ENCODE data around the gene STX7.

STX7 gene

DNA sequence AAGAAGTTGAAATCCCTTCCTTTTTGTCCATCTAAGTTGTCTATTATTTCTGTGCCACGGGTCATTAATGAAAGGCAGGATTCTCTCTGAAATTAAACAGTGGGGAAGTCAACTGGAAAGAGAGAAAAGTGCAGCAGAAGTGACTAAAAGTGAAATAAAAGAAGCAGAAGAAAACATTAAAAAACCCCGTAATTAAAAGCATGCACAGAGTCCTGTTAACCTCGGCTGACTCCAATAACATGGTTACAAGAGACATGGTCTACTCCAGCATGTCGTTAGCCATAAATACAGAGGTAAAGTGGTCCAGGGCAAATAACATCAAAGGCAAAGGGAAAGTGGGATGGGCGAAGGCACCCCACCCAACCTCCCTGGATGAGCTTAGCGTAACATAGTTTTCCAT is 98.6 kb downstream of the STX7 start:
- DNase-seq (ENCODE audit: low read depth in 2 of 2, low spot score in 1 of 2): no peak

DNA sequence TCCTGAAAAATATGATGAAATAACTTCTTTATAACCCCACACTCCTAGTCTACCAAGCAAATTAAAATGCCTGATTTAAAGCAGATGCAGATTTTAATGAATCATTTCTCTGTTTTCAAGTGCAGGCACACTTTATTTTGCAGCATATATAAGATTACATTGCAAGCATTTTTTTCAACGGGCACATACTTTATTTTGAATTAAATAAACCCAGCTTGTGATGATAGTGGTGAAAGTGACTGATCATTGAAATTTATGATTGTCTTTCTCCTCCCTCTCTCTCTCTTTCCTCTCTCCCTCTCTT is 99.5 kb downstream of the STX7 start:
- no peak for DNase-seq (ENCODE audit: low read depth in 2 of 2, low spot score in 1 of 2)

DNA sequence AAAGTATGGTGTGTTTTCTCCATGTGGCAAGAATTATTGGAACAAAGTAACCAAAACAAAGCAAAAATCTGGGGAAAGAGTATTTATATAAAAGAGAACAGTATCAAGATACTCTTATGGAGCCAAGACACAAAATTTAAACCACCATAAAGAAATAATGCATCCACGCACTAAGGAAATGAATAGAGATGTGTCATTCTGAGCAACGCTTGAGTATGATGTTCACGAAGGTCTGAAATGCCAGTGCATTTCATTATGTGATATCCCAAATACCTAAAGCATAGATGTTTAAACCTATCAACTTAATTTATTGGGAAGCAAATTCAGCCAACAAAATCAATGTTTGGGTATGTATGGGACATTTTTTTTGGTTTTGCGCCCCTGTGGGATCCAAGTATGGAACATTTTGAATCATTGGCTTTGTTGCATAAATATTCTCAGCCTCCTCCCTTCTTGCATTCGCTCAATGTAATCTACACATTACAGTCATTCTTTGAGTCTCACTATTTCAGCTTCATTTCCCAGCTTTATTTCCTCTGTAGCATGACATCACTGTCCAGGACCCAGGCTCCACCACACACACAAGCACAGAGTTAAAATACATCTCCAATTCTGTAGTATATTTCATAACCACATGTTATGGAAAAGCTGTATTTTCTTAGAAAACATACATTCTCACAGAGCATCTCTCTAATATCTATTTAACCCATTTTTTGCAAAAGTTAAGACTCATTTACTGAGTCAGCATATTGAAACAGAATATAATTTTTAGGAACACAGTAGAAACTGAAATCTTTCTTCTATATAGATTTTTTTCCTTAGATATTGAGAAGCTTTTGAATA is 100.0 kb downstream of the STX7 start:
- DNase-seq (ENCODE audit: low read depth in 2 of 2, low spot score in 1 of 2): no peak

DNA sequence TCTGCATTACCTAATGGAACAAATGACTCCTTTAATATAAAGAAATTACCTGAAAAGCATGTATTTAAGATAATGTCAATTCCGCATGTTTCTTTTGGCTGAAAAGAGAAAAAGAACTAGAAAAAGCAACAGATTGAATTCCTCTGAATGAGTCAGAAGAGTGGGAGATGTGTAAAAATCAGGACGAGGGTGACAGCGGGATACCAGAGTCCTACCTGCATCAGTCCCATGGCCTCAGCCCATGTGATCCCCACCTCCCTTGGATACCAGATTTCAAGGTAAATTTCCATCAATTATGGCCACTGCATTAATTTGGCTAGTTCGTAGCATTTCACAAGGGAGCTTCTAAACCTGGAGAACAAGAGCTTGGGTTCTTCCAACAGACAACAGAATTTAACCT is 101.6 kb downstream of the STX7 start:
- no peak for DNase-seq (ENCODE audit: low read depth in 2 of 2, low spot score in 1 of 2)

DNA sequence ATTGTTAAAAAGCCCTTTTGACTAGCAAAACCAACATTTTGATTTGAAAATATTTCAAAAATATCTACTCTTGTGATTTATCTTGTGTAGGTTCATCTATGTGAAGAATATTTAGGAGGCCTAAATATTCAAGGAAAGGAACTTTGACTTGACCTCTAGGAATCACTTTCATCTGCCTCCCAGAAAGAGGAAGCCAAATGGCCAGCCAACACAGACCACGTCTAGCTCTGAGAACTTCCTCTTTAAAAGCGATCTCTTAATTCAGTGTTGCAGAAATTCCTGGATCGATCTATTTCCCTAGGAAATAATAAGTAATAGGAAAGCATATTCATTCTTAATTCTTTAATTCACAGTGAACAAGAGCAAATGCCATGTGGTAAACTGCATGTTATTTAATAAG is 102.1 kb downstream of the STX7 start:
- DNase-seq (ENCODE audit: low read depth in 2 of 2, low spot score in 1 of 2): no peak

DNA sequence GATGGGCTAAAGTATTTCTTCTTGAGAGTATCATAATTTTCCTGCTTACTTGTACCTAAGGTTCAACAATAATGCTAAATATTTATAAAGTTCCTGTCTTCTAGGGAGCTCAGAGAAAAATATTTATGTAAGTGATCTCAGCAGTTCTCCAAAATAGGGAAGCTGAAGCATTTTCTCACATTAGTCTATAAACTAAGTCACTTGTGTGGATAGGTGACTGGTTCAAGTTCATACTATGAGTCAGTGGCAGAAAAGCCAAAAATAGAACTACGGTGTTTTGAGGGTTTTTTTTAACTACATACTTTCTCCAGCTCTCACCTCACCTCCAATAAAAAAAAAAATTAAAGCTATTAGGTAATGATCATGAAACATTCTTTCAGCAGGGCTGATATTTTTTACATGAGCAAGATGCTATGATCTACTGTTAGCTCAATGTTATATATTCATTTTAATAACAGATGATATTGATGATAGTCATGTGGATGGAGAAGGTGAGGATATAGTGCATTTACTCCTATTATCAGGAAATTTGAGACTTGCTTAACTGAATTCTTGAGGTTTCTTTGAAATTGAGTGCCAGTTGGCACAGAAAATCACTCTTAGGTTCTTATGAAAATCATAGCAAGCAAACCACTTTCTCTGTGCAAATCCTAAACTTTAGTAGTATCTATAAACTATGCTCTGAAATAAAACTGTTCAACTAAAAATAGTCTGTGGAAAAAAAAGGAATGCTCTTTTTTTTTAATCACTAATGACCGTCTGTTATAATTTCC is 107.6 kb downstream of the STX7 start:
- no peak for DNase-seq (ENCODE audit: low read depth in 2 of 2, low spot score in 1 of 2)

DNA sequence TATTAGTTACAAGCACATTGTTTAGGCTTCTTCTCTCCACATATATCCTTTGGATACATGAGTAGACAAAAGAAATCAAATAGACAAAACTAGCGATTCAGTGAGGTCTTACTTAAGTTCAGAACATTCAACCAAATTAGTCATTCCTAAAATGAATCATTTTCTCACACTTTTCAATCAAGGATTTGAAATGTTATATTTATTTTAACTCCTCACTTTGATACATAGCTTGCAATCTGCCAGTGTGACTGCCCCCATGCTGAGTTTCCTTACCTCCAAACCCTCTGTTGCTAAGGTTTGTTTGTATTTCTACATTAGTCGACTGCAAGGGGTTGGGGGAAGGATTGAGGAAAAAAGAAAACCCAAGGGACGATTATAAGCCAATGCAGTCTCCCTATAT is 108.2 kb downstream of the STX7 start:
- no peak for DNase-seq (ENCODE audit: low read depth in 2 of 2, low spot score in 1 of 2)

DNA sequence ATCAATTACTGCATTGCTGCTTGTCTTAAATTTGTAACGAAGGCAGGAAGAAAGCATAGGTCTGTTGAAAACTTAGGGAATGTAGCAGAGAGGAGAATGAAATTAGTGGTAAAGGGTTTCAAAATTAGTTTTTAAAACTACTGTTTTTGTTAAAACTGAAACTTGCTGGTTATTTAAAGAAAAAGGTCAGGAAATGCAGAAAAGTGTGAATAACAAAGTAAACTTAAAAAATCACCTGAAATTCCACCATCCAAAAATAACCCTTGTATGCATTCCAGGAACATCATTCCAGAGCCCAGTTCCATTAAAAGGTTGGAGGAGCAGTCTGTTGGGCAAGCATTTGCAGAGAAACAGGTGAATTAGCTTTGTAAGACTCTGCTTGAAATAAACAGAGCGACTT is 108.6 kb downstream of the STX7 start:
- no peak for DNase-seq (ENCODE audit: low read depth in 2 of 2, low spot score in 1 of 2)

DNA sequence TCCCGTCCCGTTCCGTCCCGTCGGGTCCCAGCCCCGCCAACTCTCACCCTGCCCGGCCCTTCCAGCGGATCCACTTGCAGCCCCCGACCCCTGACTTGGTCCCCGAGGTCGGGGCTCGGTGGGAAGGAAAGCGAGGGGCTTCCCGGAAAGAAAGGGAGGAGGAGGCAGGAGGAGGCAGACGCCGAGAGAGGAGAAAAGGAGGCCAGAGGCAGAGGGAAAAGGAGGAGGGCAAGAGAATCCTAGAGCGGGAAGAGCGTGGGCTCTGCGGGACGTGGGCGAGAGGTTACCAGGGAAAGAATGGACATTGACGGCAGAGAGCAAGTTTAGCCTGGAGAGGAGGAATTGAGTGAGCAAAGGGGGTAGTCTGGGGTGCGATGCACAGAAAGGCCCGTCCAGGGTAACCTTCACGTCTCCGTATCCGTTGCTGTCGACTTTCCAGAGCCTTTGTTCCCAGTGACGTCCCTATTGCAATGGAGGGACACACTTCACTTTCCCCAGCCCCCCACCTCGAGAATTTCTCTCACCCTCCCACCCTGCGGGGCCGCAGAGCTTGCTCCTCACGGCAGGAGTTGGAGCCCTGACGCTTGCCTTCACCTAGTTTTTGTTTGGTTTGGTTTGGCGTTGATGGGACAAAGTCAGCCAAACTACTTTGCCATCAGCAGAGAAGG is 111.2 kb downstream of the STX7 start:
- DNase-seq (ENCODE audit: low read depth in 2 of 2, low spot score in 1 of 2): no peak

DNA sequence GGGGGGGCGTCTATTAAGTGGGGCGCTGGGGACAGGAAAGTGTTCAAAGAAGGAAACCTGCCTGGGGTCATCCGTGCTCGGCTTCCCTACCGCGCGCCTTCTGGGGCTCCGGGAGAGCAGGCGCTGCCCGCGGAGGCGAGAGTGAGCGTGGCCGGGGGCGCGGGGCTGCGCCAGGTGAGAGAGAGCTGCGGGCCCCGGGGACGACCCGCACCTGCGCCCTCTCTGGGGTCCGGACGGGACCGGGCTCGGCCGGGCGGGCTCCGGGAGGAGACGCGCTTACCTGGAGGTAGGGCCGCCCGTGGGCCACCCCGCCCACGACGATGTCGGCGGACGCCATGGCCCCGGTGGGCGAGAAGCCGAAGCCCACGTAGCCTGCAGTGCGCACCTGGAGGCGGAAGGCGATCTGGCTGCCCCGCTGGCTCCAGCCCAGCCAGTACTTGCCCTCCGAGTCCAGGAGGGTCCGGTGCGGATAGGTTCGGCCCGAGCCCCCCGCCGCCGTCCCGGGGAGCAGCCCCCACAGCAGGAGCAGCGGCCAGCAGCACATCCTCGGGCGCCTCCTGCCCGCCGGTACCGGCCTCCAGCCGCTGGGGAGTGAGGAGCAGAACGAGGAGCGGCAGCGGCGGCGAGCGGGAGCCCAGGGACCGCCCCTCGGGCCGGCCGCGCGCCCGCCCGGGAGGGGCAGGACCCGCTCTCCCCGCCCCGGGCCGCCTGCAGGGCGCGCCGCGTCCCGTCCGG is 111.9 kb downstream of the STX7 start, which contains the start of gene MOXD1:
MOXD1 (minus strand) TSS at position 593 of the 735 bp plus-strand sequence; CDS start at position 544, 49 bp downstream.
- DNase-seq (ENCODE audit: low read depth in 2 of 2, low spot score in 1 of 2): no peak

DNA sequence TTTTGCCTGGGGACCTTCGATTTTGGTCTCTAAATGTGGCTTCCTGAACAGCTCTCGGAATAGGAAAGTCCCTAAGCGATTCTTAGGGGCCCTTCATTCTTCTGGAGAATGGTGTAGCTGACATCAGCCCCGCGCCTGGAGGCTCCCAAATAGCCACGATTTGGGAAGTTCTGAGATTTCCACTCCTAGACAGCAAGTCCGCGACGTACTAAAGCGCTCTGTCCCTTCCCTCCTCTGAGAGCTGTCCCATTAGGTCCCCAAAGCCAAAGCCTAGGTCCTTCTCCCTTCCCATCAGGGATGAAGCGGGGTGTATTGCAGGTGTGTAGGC is 112.4 kb downstream of the STX7 start:
- no peak for DNase-seq (ENCODE audit: low read depth in 2 of 2, low spot score in 1 of 2)

DNA sequence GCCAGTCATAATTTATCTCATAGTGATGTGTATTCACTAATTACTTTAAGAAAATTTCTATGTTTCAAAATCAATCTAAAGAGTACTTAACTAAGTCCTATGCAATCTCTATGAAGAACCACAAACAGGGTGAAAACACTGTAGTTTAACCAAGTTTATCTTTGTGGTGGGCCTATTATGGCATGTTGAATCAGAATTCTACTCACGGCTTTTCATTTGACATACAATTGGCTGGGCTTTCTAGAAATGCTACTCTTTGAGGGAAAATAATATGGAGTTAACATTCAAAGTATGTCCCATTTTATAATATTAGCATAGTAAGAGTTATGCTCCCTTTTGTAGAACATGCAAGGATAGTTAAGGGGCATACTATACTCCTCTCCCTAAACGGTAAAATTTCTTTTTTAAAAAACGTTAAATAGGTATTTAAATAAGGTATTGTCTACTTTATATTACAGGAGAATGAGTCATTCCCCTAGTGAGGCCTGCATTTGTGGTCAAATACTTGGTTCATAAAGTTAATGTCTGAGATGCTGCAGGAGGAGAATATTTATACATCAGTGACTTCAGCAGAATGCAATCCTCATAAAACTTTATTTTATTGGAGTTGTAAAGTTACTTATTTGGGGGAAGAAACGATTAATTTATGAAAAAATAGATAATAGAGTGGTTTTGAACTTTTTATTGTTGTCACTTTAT is 113.4 kb downstream of the STX7 start:
- no peak for DNase-seq (ENCODE audit: low read depth in 2 of 2, low spot score in 1 of 2)
